Kidney glomerular epithelial cell (primary cell): ENCODE measurements around the gene ENPP5.
"Not testable (repeated sequence)": the region's sequence is repeated elsewhere in the genome, so short reads cannot be mapped to it uniquely, and the experiment has no call there.

ENCODE experiments used
- DNase-seq: peaks from one replicate; lab custom pipeline; 2025; lab: John Stamatoyannopoulos, UW

ENPP5 gene

DNA sequence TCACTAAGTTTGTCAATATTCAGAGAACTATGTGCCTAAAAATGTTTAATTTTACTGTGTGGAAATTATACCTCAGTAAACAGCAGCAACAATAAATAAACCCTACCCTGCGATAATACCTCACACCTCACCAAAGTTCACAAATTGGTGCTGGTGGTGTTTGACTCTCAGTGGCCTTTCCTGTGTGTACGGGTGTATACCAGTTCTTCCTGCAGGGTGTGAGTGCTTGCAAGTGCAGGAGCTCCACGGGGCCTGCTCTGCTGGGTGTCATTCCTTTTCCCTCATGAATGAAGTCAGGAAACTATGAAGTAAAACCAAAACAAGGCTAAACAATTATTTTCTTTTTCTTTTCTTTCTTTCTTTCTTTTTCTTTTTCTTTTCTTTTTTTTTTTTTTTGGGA lies 4.1 kb upstream of the ENPP5 start:
- no peak for DNase-seq

GRCh38 chr6:46172176-46172575 lies 1.4 kb upstream of the ENPP5 start:
- no peak for DNase-seq

DNA sequence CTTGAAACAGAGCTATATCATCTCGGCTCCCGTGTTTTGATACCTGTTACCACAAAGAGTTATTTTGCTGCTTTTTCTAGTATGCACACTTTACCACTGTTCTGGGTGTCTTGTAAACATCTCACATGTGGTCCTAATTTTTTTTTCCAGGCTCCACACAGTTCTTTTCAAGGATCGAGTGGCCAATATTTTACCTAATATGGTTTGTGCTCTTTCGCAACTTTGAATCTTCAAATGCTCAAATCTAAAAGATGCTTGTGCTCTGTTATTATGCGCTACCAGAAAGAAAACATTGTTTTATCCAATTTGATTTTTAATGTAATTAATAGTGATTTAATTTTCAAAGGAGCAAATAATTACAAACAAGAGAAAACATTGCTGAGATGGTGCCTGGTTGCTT lies 10.7 kb downstream of the ENPP5 start:
- DNase-seq, result no peak

- no peak for DNase-seq
Measured at GRCh38 chr6:46159229-46159628, 11.6 kb downstream of the ENPP5 start.

DNA sequence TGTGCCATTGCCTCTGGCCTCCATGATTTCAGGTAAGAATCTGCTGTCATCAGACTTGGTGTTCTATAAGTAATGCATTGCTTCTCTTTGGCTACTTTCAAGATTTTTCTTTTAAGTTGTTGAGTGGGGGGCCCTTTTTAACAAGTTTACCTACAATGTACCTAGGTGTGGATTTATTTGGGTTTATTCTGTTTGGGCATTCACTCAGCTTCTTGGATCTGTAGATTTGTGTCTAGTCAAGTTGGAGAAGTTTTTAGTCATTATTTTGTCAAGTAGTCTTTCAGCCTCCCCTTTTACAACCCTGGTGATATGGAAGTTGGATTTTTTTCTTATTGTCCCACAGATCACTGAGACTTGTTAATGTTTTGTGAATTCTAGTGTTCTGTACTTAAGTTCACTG lies 14.1 kb downstream of the ENPP5 start:
- no peak for DNase-seq

DNA sequence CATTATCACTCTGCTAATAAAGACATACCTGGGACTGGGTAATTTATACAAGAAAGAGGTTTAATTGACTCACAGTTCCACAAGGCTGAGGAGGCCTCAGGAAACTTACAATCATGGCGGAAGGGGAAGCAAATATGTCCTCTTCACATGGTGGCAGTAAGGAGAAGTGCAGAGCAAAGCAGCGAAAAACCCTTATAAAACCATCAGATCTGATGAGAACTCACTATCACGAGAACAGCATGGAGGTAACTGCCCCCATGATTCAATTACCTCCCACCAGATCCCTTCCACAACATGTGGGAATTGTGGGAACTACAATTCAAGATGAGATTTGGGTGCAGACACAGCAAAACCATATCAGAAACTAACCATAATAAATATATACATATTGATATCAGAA lies 21.7 kb downstream of the ENPP5 start:
- not testable (repeated sequence) for DNase-seq

DNA sequence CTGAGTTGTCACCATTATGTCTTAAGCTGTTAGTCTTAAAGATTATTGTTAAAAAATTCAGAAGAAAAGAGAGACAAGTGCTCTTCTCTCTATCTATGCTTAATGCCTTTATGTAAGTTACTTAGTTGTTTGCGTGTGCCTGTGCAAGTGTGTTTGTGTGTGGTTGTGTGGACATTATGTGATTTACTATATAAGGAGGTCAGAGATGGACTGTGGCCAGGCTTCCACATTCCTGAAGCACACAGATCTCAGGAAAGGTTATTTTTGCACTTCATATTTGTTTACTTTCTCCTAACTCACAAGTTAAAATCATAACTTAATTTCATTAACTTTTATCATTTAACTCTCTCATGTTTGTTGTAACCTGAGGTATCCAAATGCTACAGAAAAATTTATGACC lies 26.5 kb downstream of the ENPP5 start:
- no peak for DNase-seq

- DNase-seq, result no peak
Measured at GRCh38 chr6:46138281-46138680, 32.5 kb downstream of the ENPP5 start.

DNA sequence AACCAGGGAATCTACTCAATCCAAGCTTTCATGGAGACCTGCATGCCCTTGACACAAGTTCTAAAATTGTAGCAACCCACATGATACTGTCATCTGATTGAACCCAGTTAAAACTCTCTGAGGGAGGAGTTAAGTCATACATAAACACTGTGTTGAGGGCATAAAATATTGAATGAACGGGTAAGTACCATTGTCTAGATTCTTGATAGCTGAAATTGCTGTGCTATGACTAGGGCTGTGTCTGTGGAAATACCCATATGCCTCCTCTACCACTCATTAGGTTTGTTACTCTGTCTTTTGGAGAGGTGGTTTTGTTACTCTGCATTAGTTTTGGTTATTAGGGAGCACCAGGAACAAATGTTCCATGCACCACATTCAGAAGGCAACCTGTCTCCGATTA lies 33.4 kb downstream of the ENPP5 start:
- no peak for DNase-seq

DNA sequence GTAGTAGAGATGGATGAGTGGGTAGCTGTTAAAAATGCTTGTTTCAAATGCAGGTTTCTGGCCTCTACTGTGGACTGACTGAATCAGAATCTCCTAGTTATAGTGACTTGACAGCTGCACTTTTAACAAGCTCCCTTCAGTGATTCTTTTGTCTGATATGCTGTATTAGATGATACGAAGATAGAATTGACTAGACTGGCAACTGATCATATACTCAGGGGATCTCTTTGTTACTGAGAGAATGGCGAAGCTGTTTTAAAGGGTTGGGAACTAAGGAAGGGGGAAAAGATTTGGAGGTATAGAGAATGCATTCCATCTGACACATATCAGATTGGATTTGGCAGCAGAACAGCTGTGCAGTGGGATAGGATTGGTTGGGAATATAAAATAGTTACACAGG lies 33.9 kb downstream of the ENPP5 start:
- DNase-seq, result no peak

DNA sequence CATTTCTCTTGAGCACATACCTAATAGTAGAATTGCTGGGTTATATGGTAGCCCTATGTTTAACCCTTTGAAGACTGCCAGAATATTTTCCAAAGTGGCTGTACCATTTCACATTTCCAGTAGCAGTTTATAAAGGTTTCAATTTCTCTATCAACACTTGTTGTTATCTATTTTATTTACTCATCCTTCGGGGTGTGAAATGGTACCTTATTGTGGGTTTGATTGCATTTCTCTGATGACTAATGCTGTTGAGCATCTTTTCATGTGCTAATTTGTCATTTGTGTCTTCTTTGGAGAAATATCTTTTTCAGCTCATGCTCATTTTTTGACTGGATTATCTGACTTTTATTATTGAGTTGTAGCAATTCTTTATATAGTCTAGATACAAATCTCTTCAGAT lies 35.6 kb downstream of the ENPP5 start:
- no peak for DNase-seq

- no peak for DNase-seq
Measured at GRCh38 chr6:46134216-46134615, 36.6 kb downstream of the ENPP5 start.

DNA sequence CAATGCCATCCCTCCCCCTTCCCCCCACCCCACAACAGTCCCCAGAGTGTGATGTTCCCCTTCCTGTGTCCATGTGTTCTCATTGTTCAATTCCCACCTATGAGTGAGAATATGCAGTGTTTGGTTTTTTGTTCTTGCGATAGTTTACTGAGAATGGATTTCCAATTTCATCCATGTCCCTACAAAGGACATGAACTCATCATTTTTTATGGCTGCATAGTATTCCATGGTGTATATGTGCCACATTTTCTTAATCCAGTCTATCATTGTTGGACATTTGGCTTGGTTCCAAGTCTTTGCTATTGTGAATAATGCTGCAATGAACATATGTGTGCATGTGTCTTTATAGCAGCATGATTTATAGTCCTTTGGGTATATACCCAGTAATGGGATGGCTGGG lies 39.5 kb downstream of the ENPP5 start:
- DNase-seq, result not testable (repeated sequence)

GRCh38 chr6:46130666-46131065 lies 40.1 kb downstream of the ENPP5 start:
- no peak for DNase-seq

DNA sequence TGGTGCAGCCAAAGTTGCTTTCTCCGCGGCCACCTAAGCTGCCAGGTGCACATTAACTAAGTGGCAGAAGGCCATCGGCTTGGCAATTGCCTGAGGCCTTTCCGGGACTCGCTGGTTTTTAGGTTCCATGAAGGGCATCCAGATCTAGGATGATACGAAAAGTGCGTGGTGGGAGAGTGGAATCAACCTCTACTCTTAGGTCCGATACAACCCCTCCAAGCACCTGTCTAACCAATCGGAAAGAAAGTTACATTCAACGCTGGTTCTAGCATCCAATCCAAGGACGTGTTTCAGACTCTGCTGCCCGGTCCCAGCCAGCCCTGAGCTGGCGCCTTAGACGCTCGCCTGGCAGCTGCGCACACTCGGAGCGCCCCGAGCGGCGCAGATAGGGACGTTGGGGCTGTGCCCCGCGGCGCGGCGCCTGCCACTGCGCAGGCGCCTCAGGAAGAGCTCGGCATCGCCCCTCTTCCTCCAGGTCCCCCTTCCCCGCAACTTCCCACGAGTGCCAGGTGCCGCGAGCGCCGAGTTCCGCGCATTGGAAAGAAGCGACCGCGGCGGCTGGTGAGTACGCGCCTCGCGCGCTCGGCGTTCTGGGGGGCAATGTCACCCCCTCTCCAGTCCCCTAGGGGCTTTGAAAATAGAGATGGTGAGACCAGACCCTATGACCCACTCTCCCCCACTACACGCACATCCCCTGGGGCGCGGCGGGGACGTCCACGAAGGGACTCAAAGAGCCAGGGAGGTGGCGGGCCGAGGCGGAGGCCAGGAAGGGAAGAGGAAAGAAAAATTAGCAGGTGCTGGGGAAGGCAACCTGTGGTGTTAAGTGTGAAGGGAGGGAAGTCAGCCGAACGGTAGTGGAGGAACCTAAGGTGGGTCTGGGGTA lies 40.9 kb downstream of the ENPP5 start, which contains the start of gene ENPP4:
Gene ENPP4 (plus strand): TSS at position 361 of the 883 bp plus-strand sequence. CDS start 9,595 bp downstream, outside the sequence.
- peak; percentile 92 for DNase-seq

DNA sequence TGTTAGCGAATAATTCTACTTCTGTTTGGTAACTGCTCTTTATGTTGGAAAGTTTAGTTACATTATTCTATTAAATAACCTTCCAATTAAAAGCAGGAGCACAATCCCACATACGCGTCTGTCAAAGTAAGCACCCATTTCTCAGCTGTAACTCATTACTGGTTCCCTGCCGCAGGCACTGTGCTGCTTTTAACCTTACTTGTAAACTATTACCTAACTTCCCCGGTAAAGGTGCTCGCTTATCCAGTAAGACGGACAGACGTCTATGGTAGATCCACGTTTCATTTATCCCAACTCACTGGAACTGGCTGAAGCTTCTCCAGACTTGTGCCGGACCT lies 41.5 kb downstream of the ENPP5 start:
- no peak for DNase-seq

DNA sequence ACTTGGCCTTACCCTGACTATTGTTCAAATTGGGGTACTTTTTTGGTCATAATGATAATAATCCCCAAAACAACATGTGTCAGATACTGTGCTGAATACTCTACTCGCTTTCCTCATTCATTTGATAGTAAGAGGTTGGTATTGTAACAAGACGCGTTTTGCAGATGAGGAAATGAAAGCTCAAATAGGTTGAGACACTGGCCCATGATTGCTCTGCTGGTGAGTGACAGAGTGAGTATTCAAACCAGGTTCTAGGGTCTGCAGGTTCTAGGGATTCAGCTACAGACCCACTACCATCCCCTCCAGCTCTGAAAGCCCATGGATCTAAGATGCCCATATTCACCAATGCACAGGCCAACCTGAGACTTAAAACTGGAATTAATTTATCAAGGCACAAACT lies 42.3 kb downstream of the ENPP5 start:
- no peak for DNase-seq

DNA sequence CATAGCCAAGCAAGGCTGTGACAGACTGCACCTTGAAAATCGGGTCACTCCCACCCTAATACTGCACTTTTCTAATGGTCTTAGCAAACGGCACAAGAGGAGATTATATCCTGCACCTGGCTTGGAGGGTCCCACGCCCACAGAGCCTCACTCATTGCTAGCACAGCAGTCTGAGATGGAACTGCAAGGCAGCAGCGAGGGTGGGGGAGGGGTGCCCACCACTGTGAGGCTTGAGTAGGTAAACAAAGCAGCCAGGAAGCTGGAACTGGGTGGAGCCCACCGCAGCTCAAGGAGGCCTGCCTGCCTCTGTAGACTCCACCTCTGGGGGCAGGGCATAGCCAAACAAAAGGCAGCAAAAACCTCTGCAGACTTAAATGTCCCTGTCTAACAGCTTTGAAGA lies 51.1 kb downstream of the ENPP5 start:
- DNase-seq, result not testable (repeated sequence)

- DNase-seq, result no peak
Measured at GRCh38 chr6:46118836-46119235, 51.9 kb downstream of the ENPP5 start.

GRCh38 chr6:46118157-46118556 lies 52.6 kb downstream of the ENPP5 start:
- DNase-seq, result no peak

- no peak for DNase-seq
Measured at GRCh38 chr6:46116289-46116688, 54.5 kb downstream of the ENPP5 start.

- no peak for DNase-seq
Measured at GRCh38 chr6:46115634-46116033, 55.1 kb downstream of the ENPP5 start.

DNA sequence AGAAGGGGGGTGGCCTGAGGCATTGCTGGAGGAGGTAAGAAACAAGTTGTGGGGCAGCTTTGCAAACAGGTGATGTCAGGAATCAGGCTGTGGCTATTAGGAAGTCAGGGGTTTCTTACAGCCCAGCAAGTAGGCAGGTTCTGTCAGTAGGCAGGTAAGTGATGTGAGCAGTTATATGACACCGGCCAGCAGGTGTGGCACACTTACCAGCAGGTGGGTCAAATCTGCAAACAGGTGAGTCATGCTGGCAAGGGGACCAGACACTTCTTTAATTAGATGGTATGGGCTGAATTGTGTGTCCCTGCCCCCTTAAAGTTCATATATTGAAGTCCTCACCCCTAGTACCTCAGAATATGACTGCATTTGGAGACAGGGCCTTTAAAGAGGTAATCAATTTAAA lies 57.4 kb downstream of the ENPP5 start:
- DNase-seq, result no peak
